GM19193 (cell line): ENCODE results near the gene KCMF1.

Experiments used
- POLR2A ChIP-seq: IDR thresholded peaks from 4 replicates; pipeline ENCODE4 v1.6.1; 2011; ENCODE audit not compliant: insufficient read depth, insufficient read length; ENCODE audit errors: extremely low read depth

Gene KCMF1

DNA sequence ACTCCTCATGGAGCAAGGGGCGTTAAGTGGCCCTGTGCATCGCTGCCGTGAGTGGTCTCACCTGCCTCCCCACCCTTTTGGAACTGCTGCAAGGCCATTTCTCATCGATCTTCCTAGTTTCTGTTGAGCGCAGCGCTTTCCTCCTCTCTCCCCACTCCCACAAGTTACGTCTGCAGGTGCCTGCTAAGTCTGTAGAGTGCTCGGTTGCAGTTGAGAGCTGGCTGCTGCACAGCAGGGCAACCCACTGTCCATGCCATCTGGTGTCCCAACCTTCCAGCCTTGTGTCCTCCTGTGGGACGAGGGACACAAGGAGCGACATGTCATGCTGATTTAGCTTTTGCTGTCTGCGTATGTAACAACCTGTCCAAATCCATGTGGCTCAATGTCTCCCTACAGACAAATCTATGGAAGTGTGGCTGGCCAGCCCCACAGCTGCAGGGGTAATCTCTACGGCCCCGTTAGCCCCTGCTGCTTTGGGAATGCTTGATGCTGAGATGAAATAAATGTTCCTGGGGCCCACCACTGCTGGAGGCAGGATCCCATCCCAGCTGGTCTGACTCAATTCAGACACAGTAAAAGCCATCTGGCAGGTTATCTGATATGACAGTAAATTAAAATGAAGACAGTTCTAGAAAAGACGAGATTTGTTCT is 94.1 kb downstream of the KCMF1 start:
- TF ChIP-seq POLR2A, result no peak

DNA sequence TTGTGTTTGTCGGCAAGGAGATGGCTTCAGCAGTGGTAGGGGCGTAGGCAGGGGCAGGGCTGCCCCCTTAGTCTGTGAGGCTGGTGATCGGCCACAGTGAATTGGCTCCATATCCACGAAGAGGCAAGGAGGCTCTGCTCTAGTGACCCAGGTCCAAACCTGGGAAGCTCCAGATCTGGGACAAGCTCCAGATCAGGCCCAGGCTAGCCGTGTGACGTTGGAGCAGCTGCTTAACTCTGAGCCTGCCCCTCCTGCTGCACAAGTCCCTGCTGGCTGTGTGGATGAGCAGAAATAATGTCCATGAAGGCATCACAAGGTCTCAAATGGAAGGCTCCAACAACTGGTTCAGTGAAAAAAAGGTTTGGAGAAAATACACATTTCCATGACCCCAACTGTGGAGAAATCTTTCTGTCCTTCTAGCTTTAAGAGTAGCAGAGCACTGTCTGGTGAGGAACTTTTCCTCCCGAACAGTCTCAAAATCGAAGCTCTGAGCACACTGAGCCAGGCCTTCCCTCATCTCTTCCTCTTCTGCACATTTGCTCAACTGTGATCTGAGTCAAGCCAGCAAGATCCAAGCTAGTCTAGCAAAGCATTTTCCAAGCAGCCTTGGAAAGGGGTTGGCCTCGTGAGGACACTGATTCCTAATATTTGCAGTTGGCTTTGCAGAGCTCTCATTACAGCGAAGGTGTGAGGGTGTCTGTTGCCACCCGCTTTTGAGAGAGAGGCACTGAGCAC is 95.2 kb downstream of the KCMF1 start:
- TF ChIP-seq POLR2A, result no peak

DNA sequence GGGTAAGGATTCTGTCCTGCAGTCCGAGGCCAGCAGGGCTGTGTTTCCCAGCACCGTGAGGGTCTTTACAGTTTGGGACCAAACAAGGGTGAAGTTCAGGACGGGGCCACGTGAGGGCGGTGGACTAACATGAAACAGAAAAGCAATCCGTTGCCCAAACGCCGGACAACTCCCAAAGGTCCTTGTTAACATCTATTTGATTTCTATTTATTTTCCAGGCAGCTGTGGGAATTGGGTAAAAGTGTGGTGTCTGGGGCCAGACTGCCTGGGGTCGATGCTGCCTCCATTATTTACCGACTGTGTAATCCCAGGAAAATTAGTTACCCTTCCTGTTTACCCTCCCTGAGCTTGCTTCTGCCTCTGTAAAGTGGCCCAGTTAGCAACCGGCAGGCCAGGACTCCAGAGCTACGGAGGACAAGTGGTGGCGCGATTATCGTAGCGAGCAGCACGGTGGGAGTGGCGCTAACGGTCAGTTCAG is 96.0 kb downstream of the KCMF1 start:
- no peak for TF ChIP-seq POLR2A

DNA sequence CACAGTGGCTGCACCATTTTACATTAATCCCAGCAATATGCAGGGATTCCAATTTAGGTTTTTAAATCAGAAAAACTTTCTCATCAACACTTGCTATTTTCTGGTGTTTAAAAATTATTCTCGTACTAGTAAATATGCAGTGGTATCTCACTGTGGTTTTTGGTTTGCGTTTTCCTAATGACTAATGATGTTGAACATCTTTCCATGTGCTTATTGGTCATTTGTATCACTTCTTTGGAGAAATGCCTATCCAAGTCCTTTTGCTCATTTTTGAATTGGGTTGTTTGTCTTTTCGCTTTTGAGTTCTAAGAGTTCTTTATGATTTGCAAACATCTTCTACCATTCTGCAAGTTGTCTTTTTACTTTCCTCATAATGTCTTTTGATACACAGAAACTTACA is 100.1 kb downstream of the KCMF1 start:
- no peak for TF ChIP-seq POLR2A

DNA sequence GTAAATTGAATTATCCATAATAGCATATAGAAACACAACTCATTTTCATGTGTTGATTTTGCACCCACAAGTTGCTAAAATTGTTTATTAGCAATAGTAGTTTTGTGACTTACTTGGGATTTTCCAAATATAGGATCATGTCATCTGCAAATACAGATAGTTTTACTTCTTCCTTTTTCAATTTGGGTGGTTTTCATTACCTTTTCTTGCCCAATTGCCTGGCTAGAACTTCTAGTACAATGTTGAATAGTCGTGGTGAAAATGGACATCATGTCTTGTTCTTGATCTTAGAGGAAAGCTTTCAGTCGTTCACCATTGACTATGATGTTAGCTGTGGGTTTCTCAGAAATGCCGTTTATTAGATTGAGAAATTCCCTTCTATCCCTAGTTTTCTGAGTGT is 102.1 kb downstream of the KCMF1 start:
- TF ChIP-seq POLR2A, result no peak

DNA sequence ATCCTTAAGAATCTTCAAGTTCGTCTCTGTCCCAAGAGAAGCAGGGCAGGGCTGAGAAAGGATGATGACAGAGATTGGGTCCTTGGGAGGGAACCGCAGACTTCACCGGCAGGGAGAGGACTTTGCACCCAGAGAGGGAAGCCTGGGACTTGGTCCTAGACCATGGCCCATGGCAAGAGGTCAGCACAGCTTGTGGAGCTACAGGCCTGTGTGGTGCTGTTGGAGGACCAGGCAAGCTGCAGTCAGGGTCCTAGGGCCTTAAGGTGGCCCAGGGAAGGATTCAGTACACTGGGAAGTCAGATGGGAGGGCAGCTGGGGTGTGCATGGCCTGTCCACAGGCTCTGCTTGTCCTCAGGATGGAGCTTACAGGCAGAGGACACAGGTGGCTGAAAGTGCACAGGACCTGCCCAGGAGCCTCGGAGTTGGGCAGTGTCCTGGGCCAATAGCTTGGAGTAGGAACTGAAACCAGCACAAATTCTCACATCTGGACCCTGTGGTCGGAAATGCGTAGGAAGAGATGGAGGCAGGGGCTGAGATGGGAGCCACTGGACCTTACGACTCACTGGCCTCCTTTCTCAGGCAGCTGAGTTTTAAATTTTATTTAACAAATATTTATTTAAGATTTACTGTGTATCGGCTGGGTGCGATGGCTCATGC is 105.8 kb downstream of the KCMF1 start:
- no peak for TF ChIP-seq POLR2A

DNA sequence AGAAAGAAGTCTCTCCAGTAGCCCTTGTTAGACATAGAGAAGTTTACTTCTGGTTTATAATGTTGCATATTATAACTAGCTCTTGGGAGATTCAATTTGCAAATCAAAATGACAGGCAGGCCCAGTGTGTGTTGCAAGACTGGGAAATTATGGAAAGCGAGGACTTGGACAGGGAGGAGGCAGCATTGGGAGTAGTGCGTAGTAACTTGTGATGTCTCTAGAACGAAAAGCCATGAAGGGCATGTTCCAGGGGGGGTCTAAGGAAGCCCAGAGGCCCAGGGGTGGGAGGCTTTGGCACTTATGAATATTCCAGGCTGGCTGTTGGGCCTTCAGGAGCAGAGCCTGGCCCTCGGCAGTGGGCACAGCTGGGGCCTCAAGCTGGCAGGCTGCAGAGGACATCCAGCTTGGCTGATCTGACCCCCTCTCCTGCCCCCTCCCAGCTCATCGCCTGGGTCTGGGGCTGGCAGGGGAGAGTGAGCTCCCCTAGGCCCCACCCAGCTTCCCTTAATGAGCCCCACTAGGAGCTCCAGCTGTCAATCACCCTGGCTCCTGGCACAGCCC is 107.0 kb downstream of the KCMF1 start:
- TF ChIP-seq POLR2A, result no peak

DNA sequence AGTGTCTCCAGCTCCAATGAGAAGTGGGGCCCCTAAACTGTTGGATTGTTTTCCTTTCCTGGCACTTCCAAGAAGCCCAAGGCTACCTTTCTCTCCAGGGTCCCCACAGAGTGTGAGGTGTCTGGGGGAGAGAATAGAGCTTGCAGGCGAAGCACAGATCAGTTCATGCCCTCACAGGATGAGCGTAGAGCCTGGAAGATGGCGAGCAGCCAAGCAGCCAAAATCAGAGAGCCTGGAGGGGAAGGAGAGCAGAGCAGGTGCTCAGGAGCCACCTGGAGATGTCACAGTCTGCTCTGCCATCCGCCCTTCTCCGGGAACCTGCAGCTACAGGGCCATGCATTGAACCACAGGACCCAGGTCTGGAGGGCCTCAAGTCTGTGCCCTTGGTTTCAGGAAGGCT is 107.6 kb downstream of the KCMF1 start:
- no peak for TF ChIP-seq POLR2A

DNA sequence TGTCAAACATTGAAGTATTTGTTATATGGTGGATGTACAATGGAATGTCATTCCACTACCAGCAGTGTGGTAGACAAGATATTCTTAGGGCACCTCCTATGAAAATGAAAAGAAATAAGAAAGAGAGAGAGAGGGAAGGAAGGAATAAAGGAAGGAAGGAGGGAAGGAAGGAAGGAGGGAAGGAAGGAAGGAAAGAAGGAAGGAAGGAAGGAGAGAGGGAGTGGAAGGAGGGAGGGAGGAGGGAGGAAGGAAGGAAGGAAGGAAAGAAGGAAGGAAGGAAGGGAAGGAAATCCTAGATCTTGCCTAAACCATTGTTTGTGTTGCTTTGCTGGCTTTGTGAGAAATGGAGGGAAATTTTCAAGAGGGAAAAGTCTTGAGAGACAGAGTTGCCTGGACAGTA is 112.1 kb downstream of the KCMF1 start:
- no peak for TF ChIP-seq POLR2A

DNA sequence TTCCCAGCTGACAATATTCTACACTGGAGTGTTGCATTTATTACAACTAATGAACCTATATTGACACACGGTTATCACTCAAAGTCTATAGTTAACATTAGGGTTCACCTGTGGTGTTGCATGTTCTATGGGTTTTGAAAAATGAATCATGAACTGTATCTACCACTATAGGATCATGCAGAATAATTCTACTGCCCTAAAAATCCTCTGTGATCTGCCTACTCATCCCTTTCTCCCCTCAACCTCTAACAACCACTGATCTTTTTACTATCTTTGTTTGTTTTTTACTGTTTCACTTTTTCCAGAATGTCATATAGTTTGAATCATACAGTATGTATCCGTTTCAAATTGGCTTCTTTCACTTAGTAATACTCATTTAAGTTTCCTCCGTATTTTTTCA is 114.6 kb downstream of the KCMF1 start:
- no peak for TF ChIP-seq POLR2A

DNA sequence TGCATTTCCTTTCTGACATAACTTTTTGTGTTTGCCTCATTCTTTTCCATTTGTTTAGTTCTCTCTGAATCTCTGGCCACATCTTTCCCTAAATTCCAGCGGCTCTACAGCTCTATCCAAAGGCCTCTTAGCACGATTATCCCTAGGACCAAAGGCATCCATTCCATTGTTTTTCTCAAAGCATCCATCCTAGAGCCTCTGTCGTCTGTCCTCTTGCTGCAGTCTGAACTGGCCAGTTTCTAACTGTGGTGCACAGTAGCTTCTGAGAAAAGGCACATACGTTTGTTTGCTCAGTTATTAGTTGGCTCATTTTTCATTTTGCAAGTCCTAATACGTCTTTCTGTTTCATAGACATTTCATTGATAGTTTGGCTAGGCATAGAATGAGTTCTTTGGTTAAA is 116.6 kb downstream of the KCMF1 start:
- TF ChIP-seq POLR2A, result no peak

DNA sequence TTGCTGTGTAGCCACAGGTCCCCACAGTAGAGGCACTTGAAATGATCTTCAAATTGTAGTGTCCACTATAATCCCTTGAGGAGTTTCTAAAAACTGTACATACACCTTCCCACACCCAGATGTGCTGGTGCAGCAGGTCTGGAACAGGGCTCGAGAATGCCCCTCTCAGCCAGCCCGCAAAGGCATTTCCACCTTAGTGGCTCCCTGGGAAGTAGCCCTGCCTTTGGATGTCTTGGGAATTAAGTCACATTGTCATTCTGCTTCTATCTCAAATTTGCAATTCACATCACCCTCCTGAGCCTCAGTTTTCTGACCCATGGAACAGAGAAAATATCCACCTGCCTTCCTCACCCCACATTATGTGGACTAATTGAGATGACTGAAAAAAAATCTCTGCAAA is 118.0 kb downstream of the KCMF1 start:
- TF ChIP-seq POLR2A, result no peak

DNA sequence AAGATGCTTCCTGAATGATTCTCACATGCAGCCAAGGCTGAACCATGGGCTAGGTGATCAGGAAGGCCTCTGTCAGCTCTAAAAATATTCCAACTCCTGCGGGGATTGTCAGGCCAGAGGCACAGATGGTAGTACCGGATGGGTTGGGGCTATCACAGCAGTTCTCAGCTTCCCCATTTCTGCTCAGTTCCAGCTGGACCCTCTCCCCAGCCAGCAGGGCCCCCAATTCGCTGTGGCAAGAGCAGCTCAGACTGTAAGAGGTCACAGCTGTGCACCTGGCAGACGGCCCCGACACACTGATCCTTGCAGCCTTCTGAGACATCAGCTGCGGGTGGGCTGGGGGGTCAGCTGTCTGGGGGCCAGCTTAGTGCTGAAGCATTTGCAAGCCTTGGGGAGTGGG is 118.6 kb downstream of the KCMF1 start:
- TF ChIP-seq POLR2A, result no peak

DNA sequence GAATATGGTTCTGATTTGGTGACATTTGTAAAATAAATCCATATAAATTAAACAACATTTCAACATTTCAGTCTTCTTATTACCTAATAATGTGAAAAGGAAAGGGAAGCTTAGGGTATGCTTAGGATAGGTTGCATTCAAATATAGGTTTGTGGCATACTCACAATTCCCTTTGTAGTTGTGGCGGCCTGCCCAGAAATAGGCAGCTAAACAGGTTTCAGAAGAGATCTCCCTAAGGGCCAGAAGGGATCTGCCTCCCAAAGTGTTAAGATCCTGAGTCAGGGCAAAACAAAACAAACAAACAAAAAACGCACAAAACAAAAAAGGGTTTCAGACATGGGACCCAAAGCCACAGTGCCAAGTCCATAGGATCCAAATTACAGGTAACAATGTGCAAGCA is 120.9 kb downstream of the KCMF1 start:
- TF ChIP-seq POLR2A, result no peak

DNA sequence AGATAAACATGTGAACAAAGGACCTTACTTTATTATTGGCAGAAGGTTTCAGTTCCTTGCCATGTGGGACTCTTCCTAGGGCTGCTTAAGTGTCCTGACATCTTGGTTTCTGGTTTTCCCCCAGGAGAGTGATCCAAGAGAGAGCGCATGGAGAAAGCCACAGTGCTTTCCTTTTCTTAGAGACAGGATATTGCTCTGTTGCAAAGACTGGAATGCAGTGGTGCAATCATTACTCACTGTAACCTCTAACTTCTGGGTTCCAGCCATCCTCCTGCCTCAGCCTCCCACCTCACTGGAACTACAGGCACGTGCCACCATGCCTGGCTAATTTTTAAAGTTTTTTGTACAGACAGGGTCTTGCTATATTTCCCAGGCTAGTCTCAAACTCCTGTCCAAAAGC is 124.1 kb downstream of the KCMF1 start:
- no peak for TF ChIP-seq POLR2A

DNA sequence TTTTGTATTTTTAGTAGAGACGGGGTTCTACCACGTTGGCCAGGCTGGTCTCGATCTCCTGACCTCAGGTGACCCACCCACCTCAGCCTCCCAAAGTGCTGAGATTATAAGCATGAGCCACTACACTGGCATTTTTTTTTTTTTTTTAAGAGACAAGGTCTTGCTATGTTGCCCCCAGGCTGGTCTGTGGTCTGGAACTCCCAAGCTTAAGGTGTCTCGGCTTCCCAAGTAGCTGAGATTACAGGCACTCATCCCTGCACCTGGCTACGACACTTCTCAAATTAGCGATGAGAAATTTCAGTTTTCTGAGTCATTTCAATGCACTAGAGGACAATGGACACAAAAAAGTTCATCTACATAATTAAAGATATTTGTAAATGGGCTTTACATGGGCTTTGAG is 125.7 kb downstream of the KCMF1 start:
- TF ChIP-seq POLR2A, result no peak
